Measurements from ENCODE around the gene ATP2A2. TPM values are rescaled to one million over a fixed set of nuclear protein-coding genes. Genes with fewer than 3 reads are reported as not detected.
A peak's percentile ranks its signal among the peaks of the same experiment; 100 is the strongest.
"Not testable (repeated sequence)": the region's sequence is repeated elsewhere in the genome, so short reads cannot be mapped to it uniquely, and the experiment has no call there.

ATP2A2 gene
- total RNA-seq, 1 experiment from 2014 or later: 437 TPM

DNA sequence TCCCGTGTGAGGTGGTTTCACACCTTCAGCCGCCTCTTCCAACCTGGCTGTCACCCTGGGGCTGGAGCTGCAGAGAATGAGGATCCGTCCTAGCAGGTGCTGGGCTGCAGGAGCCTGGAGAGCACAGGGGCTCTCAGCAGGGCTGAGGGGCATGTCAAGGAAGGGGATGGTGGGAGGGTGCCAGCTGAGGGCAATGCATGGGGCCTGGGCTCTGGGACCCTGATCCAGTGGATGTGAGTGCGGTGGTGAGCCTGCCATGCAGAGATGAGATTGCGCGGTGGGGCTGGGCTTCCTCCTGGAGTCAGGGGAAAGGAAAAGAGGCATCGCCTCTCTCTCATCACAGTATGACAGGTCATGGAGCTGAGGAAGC, 91.0 kb downstream of the ATP2A2 start:
- no peaks in the 10 kb centered on the region for H3K27me3 Mint-ChIP-seq (ENCODE audit: unreplicated experiment)
- DNase-seq: no peak
- no peak overlapping the region for H3K27ac Mint-ChIP-seq (ENCODE audit: unreplicated experiment)
- no peaks in the 10 kb centered on the region for H3K9me3 Mint-ChIP-seq (ENCODE audit: low read depth, unreplicated experiment)
- intact Hi-C loops (cut with micrococcal nuclease; ENCODE audit: unreplicated experiment): no loop called here
- peaks cover 62% of the 10 kb centered on the region for H3K36me3 Mint-ChIP-seq (ENCODE audit: insufficient read depth, unreplicated experiment)
- CTCF ChIA-PET: no interaction called here
- TF ChIP-seq, protein P1, sequence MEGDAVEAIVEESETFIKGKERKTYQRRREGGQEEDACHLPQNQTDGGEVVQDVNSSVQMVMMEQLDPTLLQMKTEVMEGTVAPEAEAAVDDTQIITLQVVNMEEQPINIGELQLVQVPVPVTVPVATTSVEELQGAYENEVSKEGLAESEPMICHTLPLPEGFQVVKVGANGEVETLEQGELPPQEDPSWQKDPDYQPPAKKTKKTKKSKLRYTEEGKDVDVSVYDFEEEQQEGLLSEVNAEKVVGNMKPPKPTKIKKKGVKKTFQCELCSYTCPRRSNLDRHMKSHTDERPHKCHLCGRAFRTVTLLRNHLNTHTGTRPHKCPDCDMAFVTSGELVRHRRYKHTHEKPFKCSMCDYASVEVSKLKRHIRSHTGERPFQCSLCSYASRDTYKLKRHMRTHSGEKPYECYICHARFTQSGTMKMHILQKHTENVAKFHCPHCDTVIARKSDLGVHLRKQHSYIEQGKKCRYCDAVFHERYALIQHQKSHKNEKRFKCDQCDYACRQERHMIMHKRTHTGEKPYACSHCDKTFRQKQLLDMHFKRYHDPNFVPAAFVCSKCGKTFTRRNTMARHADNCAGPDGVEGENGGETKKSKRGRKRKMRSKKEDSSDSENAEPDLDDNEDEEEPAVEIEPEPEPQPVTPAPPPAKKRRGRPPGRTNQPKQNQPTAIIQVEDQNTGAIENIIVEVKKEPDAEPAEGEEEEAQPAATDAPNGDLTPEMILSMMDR (IDR thresholded peaks at IDR 0.05; ENCODE audit: unreplicated experiment): no peak
- H3K4me1 Mint-ChIP-seq (ENCODE audit: low read depth, unreplicated experiment): no peaks in the 10 kb centered on the region
- BruUV-seq (replicated peaks): no TSS peak
- H3K4me3 Mint-ChIP-seq (ENCODE audit: low read depth, unreplicated experiment): no peak overlapping the region

DNA sequence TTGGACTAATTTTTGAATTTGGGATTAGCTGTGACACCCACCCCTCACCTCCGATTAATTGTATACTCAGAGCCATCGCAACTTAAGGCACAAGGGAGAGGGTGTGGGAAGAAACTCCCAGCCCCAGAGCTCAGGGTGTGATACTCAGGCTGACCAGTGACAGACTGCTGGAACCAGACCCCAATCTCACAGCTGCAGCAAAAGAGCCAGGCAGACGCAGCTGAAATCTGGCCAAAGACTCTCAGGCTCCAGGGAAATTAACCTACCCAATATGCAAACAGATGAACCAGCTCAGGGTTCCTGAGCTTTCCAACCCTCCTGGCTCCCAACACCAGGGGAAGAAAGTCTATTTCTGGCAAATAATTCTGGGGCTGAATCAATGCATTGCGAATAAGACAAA, 92.0 kb downstream of the ATP2A2 start:
- H3K4me3 Mint-ChIP-seq (ENCODE audit: low read depth, unreplicated experiment): no peak overlapping the region
- CTCF ChIA-PET: interaction anchor here (0.9 kb wide), 1 partner anchor 58 kb away, joined by 3 read pairs; no protein-coding TSS in a partner anchor
- H3K27ac Mint-ChIP-seq (ENCODE audit: unreplicated experiment): no peak overlapping the region
- no peaks in the 10 kb centered on the region for H3K4me1 Mint-ChIP-seq (ENCODE audit: low read depth, unreplicated experiment)
- BruUV-seq (replicated peaks): no TSS peak
- H3K27me3 Mint-ChIP-seq (ENCODE audit: unreplicated experiment): no peaks in the 10 kb centered on the region
- DNase-seq: no peak
- TF ChIP-seq, protein P1 (IDR thresholded peaks at IDR 0.05; ENCODE audit: unreplicated experiment): no peak
- H3K9me3 Mint-ChIP-seq (ENCODE audit: low read depth, unreplicated experiment): no peaks in the 10 kb centered on the region
- peaks cover 68% of the 10 kb centered on the region for H3K36me3 Mint-ChIP-seq (ENCODE audit: insufficient read depth, unreplicated experiment)
- intact Hi-C loops (cut with micrococcal nuclease; ENCODE audit: unreplicated experiment): no loop called here

DNA sequence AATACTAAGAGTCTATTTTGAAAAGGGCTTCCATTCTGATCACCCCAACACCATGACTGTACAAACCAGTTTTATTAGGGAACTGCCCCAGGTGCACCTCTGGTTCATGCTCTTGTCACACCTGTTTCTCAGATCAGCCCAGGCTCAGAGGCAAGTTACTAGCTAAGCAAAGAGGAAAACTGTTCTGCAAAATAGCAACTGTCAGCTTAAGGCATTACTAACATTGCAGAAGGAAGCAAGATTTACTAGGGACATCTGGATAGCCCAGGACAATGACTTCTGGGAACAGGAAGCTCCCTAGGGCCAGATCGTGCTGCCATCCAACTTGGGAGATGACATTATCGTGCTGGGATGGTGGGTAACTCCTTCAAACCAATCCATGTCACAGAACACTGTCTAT, 92.4 kb downstream of the ATP2A2 start:
- intact Hi-C loops (cut with micrococcal nuclease; ENCODE audit: unreplicated experiment): no loop called here

DNA sequence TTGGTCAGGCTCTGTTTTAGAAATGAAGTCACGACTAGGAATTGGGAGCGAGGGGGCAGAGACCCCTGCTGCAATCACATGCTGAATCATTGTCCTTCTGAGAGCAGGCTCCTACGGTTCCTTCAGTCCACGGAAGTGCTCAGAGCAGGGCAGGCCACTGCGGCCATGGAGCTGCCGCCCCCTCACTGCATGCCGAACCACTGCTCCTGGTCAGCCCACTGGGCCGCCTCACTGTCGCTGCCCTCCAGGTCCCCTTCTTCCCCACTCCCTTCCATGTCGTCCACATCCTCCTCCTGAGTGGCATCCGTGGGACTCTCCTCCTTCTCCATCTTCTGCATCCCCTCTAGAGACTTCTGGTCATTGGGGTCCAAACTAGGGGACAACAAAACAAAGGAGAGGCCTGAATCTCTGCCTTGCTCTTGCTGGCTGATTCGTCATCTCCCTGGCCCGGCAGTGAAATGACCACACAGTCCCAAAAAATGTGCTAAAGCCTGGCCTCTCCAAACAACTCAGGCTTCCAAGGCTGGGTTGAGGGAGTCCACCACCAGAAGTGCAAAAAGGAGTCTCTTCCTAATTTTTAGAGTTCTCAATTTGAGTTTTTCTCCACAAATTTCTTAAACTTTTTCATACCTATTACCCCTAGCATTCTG, 93.0 kb downstream of the ATP2A2 start:
- Mint-ChIP-seq H3K4me1 (ENCODE audit: low read depth, unreplicated experiment) (no peaks in the 10 kb centered on the region), H3K27me3 (ENCODE audit: unreplicated experiment) (no peaks in the 10 kb centered on the region), H3K4me3 (ENCODE audit: low read depth, unreplicated experiment) (no peak overlapping the region), H3K9me3 (ENCODE audit: low read depth, unreplicated experiment) (no peaks in the 10 kb centered on the region), H3K36me3 (ENCODE audit: insufficient read depth, unreplicated experiment) (peaks cover 79% of the 10 kb centered on the region), H3K27ac (ENCODE audit: unreplicated experiment) (no peak overlapping the region)
- DNase-seq: no peak
- no TSS peak for BruUV-seq (replicated peaks)
- CTCF ChIA-PET: no interaction called here
- intact Hi-C loops (cut with micrococcal nuclease; ENCODE audit: unreplicated experiment): no loop called here
- TF ChIP-seq, protein P1 (IDR thresholded peaks at IDR 0.05; ENCODE audit: unreplicated experiment): no peak

More for the DNA sequence above, 92.4 kb downstream of the ATP2A2 start:
- DNase-seq: no peak
- Mint-ChIP-seq H3K4me1 (ENCODE audit: low read depth, unreplicated experiment) (no peaks in the 10 kb centered on the region), H3K27me3 (ENCODE audit: unreplicated experiment) (no peaks in the 10 kb centered on the region), H3K36me3 (ENCODE audit: insufficient read depth, unreplicated experiment) (peaks cover 72% of the 10 kb centered on the region), H3K27ac (ENCODE audit: unreplicated experiment) (no peak overlapping the region), H3K4me3 (ENCODE audit: low read depth, unreplicated experiment) (no peak overlapping the region), H3K9me3 (ENCODE audit: low read depth, unreplicated experiment) (no peaks in the 10 kb centered on the region)
- TSS peak; percentile 15 for BruUV-seq (replicated peaks)
- CTCF ChIA-PET: interaction anchor here (0.9 kb wide), 1 partner anchor 58 kb away, joined by 3 read pairs; no protein-coding TSS in a partner anchor
- TF ChIP-seq, protein P1 (IDR thresholded peaks at IDR 0.05; ENCODE audit: unreplicated experiment): no peak

GRCh38 chr12:110378131-110378790, 97.2 kb downstream of the ATP2A2 start:
- H3K4me3 Mint-ChIP-seq (ENCODE audit: low read depth, unreplicated experiment); H3K9me3 Mint-ChIP-seq (ENCODE audit: low read depth, unreplicated experiment); H3K4me1 Mint-ChIP-seq (ENCODE audit: low read depth, unreplicated experiment); H3K27me3 Mint-ChIP-seq (ENCODE audit: unreplicated experiment); H3K27ac Mint-ChIP-seq (ENCODE audit: unreplicated experiment); BruUV-seq (replicated peaks); intact Hi-C loops (cut with micrococcal nuclease; ENCODE audit: unreplicated experiment); DNase-seq: not testable (repeated sequence)
- peaks cover 86% of the 10 kb centered on the region for H3K36me3 Mint-ChIP-seq (ENCODE audit: insufficient read depth, unreplicated experiment)
- CTCF ChIA-PET: interaction anchor here (1.2 kb wide), 1 partner anchor 53 kb away, joined by 3 read pairs; no protein-coding TSS in a partner anchor

Data from Calu3 (cell line).